ENCODE measurements around the gene SRSF9.

The SRSF9 gene

GRCh38 chr12:120470150-120470784, 719 bp upstream of the SRSF9 start:
- Histone ChIP-seq H3K27ac (no peak overlapping the region), H4K20me1 (ENCODE audit: insufficient read depth) (0 out of 2 replicates have a peak, but pooled peaks cover 3% of the 10 kb centered on the region), H3K27me3 (ENCODE audit: insufficient read depth, low read depth) (no peaks in the 10 kb centered on the region), H3K79me2 (ENCODE audit: insufficient read depth, low read depth) (peaks cover 32% of the 10 kb centered on the region), H3K4me1 (ENCODE audit: low read depth, poor library complexity, severe bottlenecking) (peaks cover 9% of the 10 kb centered on the region), H3K4me3 (IDR thresholded peaks at IDR 0.05; ENCODE audit: insufficient read depth, low read depth, low read length) (no peak overlapping the region), H3K36me3 (ENCODE audit: insufficient read depth) (no peaks in the 10 kb centered on the region), H3K9ac (no peak overlapping the region), H2AFZ (ENCODE audit: low read depth) (peak overlapping the region; percentile 75), H3K4me2 (peak overlapping the region; percentile 42)
- no peak for TF ChIP-seq CTCF (conservative IDR thresholded peaks at IDR 0.05; ENCODE audit: low read depth, low read length)

GRCh38 chr12:120468821-120469449, 613 bp downstream of the SRSF9 start:
- H3K4me1 ChIP-seq (ENCODE audit: low read depth, poor library complexity, severe bottlenecking) = peaks cover 9% of the 10 kb centered on the region
- no peak overlapping the region for H3K4me3 ChIP-seq (IDR thresholded peaks at IDR 0.05; ENCODE audit: insufficient read depth, low read depth, low read length)
- no peak for TF ChIP-seq CTCF (conservative IDR thresholded peaks at IDR 0.05; ENCODE audit: low read depth, low read length)
- H4K20me1 ChIP-seq (ENCODE audit: insufficient read depth) = 0 out of 2 replicates have a peak, but pooled peaks cover 3% of the 10 kb centered on the region
- H3K36me3 ChIP-seq (ENCODE audit: insufficient read depth) = peaks cover 4% of the 10 kb centered on the region; the same call in 1 of the 2 replicates
- H2AFZ ChIP-seq (ENCODE audit: low read depth) = no peak overlapping the region
- no peaks in the 10 kb centered on the region for H3K27me3 ChIP-seq (ENCODE audit: insufficient read depth, low read depth)
- peak overlapping the region; percentile 47; the same call in 1 of the 2 replicates for H3K27ac ChIP-seq
- H3K9ac ChIP-seq = peak overlapping the region; percentile 60; the same call in 1 of the 2 replicates
- H3K79me2 ChIP-seq (ENCODE audit: insufficient read depth, low read depth) = peaks cover 45% of the 10 kb centered on the region
- H3K4me2 ChIP-seq = peak overlapping the region; percentile 57; the same call in 1 of the 2 replicates

GRCh38 chr12:120468325-120468820, 1.2 kb downstream of the SRSF9 start:
- no peak overlapping the region for H2AFZ ChIP-seq (ENCODE audit: low read depth)
- peak overlapping the region; percentile 57 for H3K4me2 ChIP-seq
- peaks cover 9% of the 10 kb centered on the region for H3K4me1 ChIP-seq (ENCODE audit: low read depth, poor library complexity, severe bottlenecking)
- no peak overlapping the region for H3K4me3 ChIP-seq (IDR thresholded peaks at IDR 0.05; ENCODE audit: insufficient read depth, low read depth, low read length)
- 0 out of 2 replicates have a peak, but pooled peaks cover 3% of the 10 kb centered on the region for H4K20me1 ChIP-seq (ENCODE audit: insufficient read depth)
- H3K27me3 ChIP-seq (ENCODE audit: insufficient read depth, low read depth) = no peaks in the 10 kb centered on the region
- TF ChIP-seq CTCF (conservative IDR thresholded peaks at IDR 0.05; ENCODE audit: low read depth, low read length) = no peak
- no peak overlapping the region; the same call in 1 of the 2 replicates for H3K27ac ChIP-seq
- peaks cover 4% of the 10 kb centered on the region; the same call in 1 of the 2 replicates for H3K36me3 ChIP-seq (ENCODE audit: insufficient read depth)
- H3K9ac ChIP-seq = peak overlapping the region; percentile 60; the same call in 1 of the 2 replicates
- peaks cover 46% of the 10 kb centered on the region for H3K79me2 ChIP-seq (ENCODE audit: insufficient read depth, low read depth)

DNA sequence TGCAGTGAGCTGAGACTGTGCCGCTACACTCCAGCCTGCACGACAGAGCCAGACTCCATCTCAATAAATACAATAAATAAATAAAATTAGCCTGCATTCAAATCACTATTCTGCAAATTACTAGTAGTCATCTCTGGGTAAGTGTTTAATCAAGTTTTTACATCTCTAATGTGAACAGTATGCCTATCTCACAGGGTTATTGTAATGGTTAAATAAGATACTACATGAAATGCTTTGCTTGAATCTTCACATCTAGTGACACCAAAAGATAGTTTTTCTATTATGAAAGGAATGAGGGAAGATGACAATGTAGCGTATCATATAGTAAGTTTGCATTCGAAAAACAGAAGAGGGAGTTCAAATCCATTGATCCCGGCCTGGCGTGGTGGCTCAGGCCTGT, 2.1 kb downstream of the SRSF9 start:
- Histone ChIP-seq H3K9ac (no peak overlapping the region), H3K4me3 (IDR thresholded peaks at IDR 0.05; ENCODE audit: insufficient read depth, low read depth, low read length) (no peak overlapping the region)

More for the DNA sequence above, 2.1 kb downstream of the SRSF9 start:
- peaks cover 9% of the 10 kb centered on the region for H3K4me1 ChIP-seq (ENCODE audit: low read depth, poor library complexity, severe bottlenecking)
- H3K79me2 ChIP-seq (ENCODE audit: insufficient read depth, low read depth) = peaks cover 46% of the 10 kb centered on the region
- H2AFZ ChIP-seq (ENCODE audit: low read depth) = no peak overlapping the region
- H3K27ac ChIP-seq = no peak overlapping the region
- peaks cover 4% of the 10 kb centered on the region; the same call in 1 of the 2 replicates for H3K36me3 ChIP-seq (ENCODE audit: insufficient read depth)
- H3K4me2 ChIP-seq = no peak overlapping the region
- TF ChIP-seq CTCF (conservative IDR thresholded peaks at IDR 0.05; ENCODE audit: low read depth, low read length) = no peak
- H3K27me3 ChIP-seq (ENCODE audit: insufficient read depth, low read depth) = no peaks in the 10 kb centered on the region
- 0 out of 2 replicates have a peak, but pooled peaks cover 3% of the 10 kb centered on the region for H4K20me1 ChIP-seq (ENCODE audit: insufficient read depth)
